K562 (cell line): ENCODE data around the gene PPP1CB. TPM values are rescaled to one million over a fixed set of nuclear protein-coding genes. Genes with fewer than 3 reads are reported as not detected.
A peak's percentile ranks its signal among the peaks of the same experiment; 100 is the strongest.

Source experiments
- CREB3 ChIP-seq: fragments of 450-650 bp; conservative IDR thresholded peaks from 2 replicates; pipeline ENCODE4 v1.6.1; 2016; ENCODE audit warnings: missing genetic modification characterization, low read depth, mild to moderate bottlenecking, missing compliant biosample characterization, moderate library complexity
- ELK1 ChIP-seq: sonication (generic); formaldehyde crosslinking; IDR thresholded peaks from 2 replicates; pipeline ENCODE4 v1.8.1; 2022; ENCODE audit warnings: missing genetic modification reagents
- JUN ChIP-seq, 2 experiments: sonication (generic) in 1 of 2; formaldehyde crosslinking in 1 of 2; IDR thresholded peaks; 2 replicates each; pipeline versions ENCODE4 v1.6.1 to v1.8.0; 2012 to 2022; ENCODE audit warnings: borderline replicate concordance in 2 of 2, mild to moderate bottlenecking in 2 of 2, improper control_type of control experiment in 1 of 2, low read depth in 1 of 2, low read length in 1 of 2, missing genetic modification reagents in 1 of 2
- KLF6 ChIP-seq: fragments of 250-450 bp; sonication (Bioruptor Pico); IDR thresholded peaks from 2 replicates; pipeline ENCODE4 v1.4.0; 2020; ENCODE audit warnings: mild to moderate bottlenecking, moderate library complexity, borderline replicate concordance
- NCOR1 ChIP-seq: fragments of 450-650 bp; IDR thresholded peaks from 2 replicates; pipeline ENCODE4 v1.6.1; 2016; ENCODE audit warnings: mild to moderate bottlenecking, moderate library complexity
- NR2C2 ChIP-seq, 2 experiments: fragments of 200-800 bp in 1 of 2; sonication (Bioruptor generic) in 1 of 2; sonication (generic) in 1 of 2; formaldehyde crosslinking in 1 of 2; IDR thresholded peaks; 2 replicates each; pipeline versions ENCODE4 v1.6.1 to v1.8.0; 2016 to 2022; ENCODE audit warnings: mild to moderate bottlenecking in 1 of 2, missing compliant biosample characterization in 1 of 2, missing genetic modification characterization in 1 of 2, missing genetic modification reagents in 1 of 2
- PRMT5 ChIP-seq: sonication (generic); formaldehyde crosslinking; IDR thresholded peaks from 2 replicates; pipeline ENCODE4 v1.5.0; 2020; ENCODE audit warnings: missing genetic modification reagents
- SAFB2 ChIP-seq: fragments of 200-400 bp; formaldehyde crosslinking; IDR thresholded peaks from 2 replicates; pipeline ENCODE4 v1.6.1; 2018; ENCODE audit warnings: borderline replicate concordance, low read length, low read depth, moderate library complexity; ENCODE audit not compliant: severe bottlenecking
- SETDB1 ChIP-seq: IDR thresholded peaks from one replicate; pipeline ENCODE4 v1.6.1; 2012; ENCODE audit warnings: low read length, control low read depth, inconsistent platforms
- SMAD1 ChIP-seq: fragments of 150-350 bp; IDR thresholded peaks from 2 replicates; pipeline ENCODE4 v1.6.1; 2014; ENCODE audit warnings: low read length, low read depth; ENCODE audit not compliant: partially characterized antibody
- SMARCE1 ChIP-seq: fragments of 450-650 bp; IDR thresholded peaks from 2 replicates; pipeline ENCODE4 v1.7.1; 2016; ENCODE audit warnings: mild to moderate bottlenecking
- THAP12 ChIP-seq: fragments of 250-450 bp; sonication (Bioruptor Pico); IDR thresholded peaks from 2 replicates; pipeline ENCODE4 v1.9.0; 2021; ENCODE audit warnings: mild to moderate bottlenecking, inconsistent platforms
- TRIM25 ChIP-seq: fragments of 450-650 bp; IDR thresholded peaks from 2 replicates; pipeline ENCODE4 v1.7.0; 2016; ENCODE audit warnings: borderline replicate concordance
- ZNF224 ChIP-seq: sonication (generic); formaldehyde crosslinking; IDR thresholded peaks from 2 replicates; pipeline ENCODE4 v1.8.0; 2022; ENCODE audit warnings: mild to moderate bottlenecking, missing genetic modification reagents
- ZNF445 ChIP-seq: fragments of 250-450 bp; sonication (Bioruptor Pico); IDR thresholded peaks from 2 replicates; pipeline ENCODE4 v1.4.0; 2020; ENCODE audit warnings: low read depth, mild to moderate bottlenecking, moderate library complexity
- ZNF449 ChIP-seq: fragments of 250-450 bp; sonication (Bioruptor Pico); IDR thresholded peaks from 2 replicates; pipeline ENCODE4 v1.8.0; 2022; ENCODE audit warnings: moderate library complexity, mild to moderate bottlenecking, inconsistent platforms
- ZNF717 ChIP-seq: fragments of 250-450 bp; sonication (Bioruptor Pico); IDR thresholded peaks from 2 replicates; pipeline ENCODE4 v1.5.0; 2021
- polyA plus RNA-seq, 8 experiments: library from polyadenylated mRNA; depleted of rRNA in 4 of 8; stranded (reverse) in 5 of 8; unstranded in 3 of 8; fragments of >200 nt; fragmentation: Nextera tagmentation in 2 of 8; fragmentation: Illumina TruSeq in 1 of 8; extraction: Ambion mirVana in 2 of 8; extraction: Trizol in 1 of 8; gene quantifications; 2 replicates each; pipeline versions ENCODE4 v1.2.1 to v1.2.3, GENCODE V29; 2011 to 2014; ENCODE audit warnings: inconsistent platforms in 1 of 8, missing spikeins in 1 of 8
- total RNA-seq, 7 experiments: library from RNA; depleted of rRNA in 6 of 7; stranded (reverse); fragments of >200 nt in 6 of 7; fragmentation: Illumina TruSeq in 2 of 7; extraction: Trizol in 2 of 7; gene quantifications; 2 replicates each; pipeline versions ENCODE4 v1.2.1 to v1.2.3, GENCODE V29; 2011 to 2021; ENCODE audit warnings: low replicate concordance in 1 of 7

The PPP1CB gene
- total and polyA plus RNA-seq, 9 of the 15 experiments (the other 6 are each of a cell fraction or from before 2014, with no cell fraction given): 25.6 to 118 (median 58.9) TPM

- no peak for TF ChIP-seq ZNF717 (CRISPR knock-in tag)
- no peak for TF ChIP-seq PRMT5
- no peak for TF ChIP-seq JUN (IDR thresholded peaks at IDR 0.05; ENCODE audit: borderline replicate concordance, low read depth, low read length)
- TF ChIP-seq JUN (CRISPR knock-in tag; IDR thresholded peaks at IDR 0.05; ENCODE audit: borderline replicate concordance): no peak
- TF ChIP-seq CREB3 (tag): no peak
- TF ChIP-seq NCOR1: no peak
- no peak for TF ChIP-seq SMAD1
- TF ChIP-seq ELK1 (CRISPR knock-in tag): no peak
- no peak for TF ChIP-seq KLF6 (CRISPR knock-in tag)
- TF ChIP-seq ZNF449: no peak
- no peak for TF ChIP-seq THAP12 (CRISPR knock-in tag)
- no peak for TF ChIP-seq ZNF224 (CRISPR knock-in tag)
- no peak for TF ChIP-seq SMARCE1
- peak; percentile 67; the same call in 1 of the 2 replicates for TF ChIP-seq NR2C2 (CRISPR knock-in tag; IDR thresholded peaks at IDR 0.05)
- TF ChIP-seq NR2C2 (tag; IDR thresholded peaks at IDR 0.05): no peak
- no peak for TF ChIP-seq SETDB1
- no peak for TF ChIP-seq ZNF445 (CRISPR knock-in tag)
- TF ChIP-seq TRIM25: no peak
- no peak for TF ChIP-seq SAFB2
These were observed 463 bp downstream of the PPP1CB start (continued) for GRCh38 chr2:28751956-28752630.
